HG02759 (cell line): ENCODE data around the gene OSM.

ENCODE experiments used
- ATAC-seq: cut with Tn5 transposase; IDR thresholded peaks from one replicate; pipeline ENCODE4 v1.9.1; 2021; ENCODE audit warnings: mild to moderate bottlenecking, moderate library complexity; ENCODE audit not compliant: unreplicated experiment

Gene OSM

GRCh38 chr22:30265131-30265720, 1.4 kb downstream of the OSM start:
- no peak for ATAC-seq

GRCh38 chr22:30263883-30264282, 2.8 kb downstream of the OSM start:
- no peak for ATAC-seq

GRCh38 chr22:30262917-30263741, 3.5 kb downstream of the OSM start:
- no peak for ATAC-seq

GRCh38 chr22:30262112-30262511, 4.5 kb downstream of the OSM start:
- no peak for ATAC-seq

- no peak for ATAC-seq
These were observed 5.5 kb downstream of the OSM start for GRCh38 chr22:30261134-30261533.

GRCh38 chr22:30260682-30261081, 6.0 kb downstream of the OSM start:
- ATAC-seq = no peak

- no peak for ATAC-seq
These were observed 6.4 kb downstream of the OSM start for GRCh38 chr22:30260276-30260675.

GRCh38 chr22:30254314-30254713, 12.3 kb downstream of the OSM start:
- ATAC-seq = no peak

- ATAC-seq = no peak
These were observed 13.3 kb downstream of the OSM start for GRCh38 chr22:30253205-30253852.

GRCh38 chr22:30252411-30253204, 14.0 kb downstream of the OSM start:
- ATAC-seq = no peak

- ATAC-seq = no peak
These were observed 14.9 kb downstream of the OSM start for GRCh38 chr22:30251711-30252110.

- no peak for ATAC-seq
These were observed 15.9 kb downstream of the OSM start for GRCh38 chr22:30250661-30251267.

- ATAC-seq = no peak
These were observed 16.5 kb downstream of the OSM start for GRCh38 chr22:30250039-30250565.

- no peak for ATAC-seq
These were observed 17.3 kb downstream of the OSM start for GRCh38 chr22:30249049-30250038.

GRCh38 chr22:30248484-30248883, 18.2 kb downstream of the OSM start:
- ATAC-seq = no peak

GRCh38 chr22:30247974-30248373, 18.7 kb downstream of the OSM start:
- no peak for ATAC-seq

- ATAC-seq = no peak
These were observed 19.1 kb downstream of the OSM start for GRCh38 chr22:30247561-30247960.

- ATAC-seq = no peak
These were observed 19.8 kb downstream of the OSM start for GRCh38 chr22:30246814-30247376.
